Ishikawa (cell line): ENCODE measurements around the gene ENOX2.

Source experiments
- CEBPB ChIP-seq: IDR thresholded peaks from 2 replicates; pipeline ENCODE4 v1.6.1; 2012
- FOXM1 ChIP-seq: IDR thresholded peaks from 2 replicates; pipeline ENCODE4 v1.6.1; 2012; ENCODE audit warnings: low read depth, borderline replicate concordance
- MAX ChIP-seq: IDR thresholded peaks from 2 replicates; pipeline ENCODE4 v1.6.1; 2012
- RAD21 ChIP-seq: IDR thresholded peaks from 2 replicates; pipeline ENCODE4 v1.6.1; 2012; ENCODE audit warnings: low read depth
- ZBTB7A ChIP-seq: IDR thresholded peaks from 2 replicates; pipeline ENCODE4 v1.6.1; 2012; ENCODE audit warnings: low read depth
- TF ChIP-seq, protein P1 (sequence below): IDR thresholded peaks from 2 replicates; pipeline ENCODE4 v1.6.1; 2012; ENCODE audit warnings: low read depth, mild to moderate bottlenecking

- TF ChIP-seq, protein P1, sequence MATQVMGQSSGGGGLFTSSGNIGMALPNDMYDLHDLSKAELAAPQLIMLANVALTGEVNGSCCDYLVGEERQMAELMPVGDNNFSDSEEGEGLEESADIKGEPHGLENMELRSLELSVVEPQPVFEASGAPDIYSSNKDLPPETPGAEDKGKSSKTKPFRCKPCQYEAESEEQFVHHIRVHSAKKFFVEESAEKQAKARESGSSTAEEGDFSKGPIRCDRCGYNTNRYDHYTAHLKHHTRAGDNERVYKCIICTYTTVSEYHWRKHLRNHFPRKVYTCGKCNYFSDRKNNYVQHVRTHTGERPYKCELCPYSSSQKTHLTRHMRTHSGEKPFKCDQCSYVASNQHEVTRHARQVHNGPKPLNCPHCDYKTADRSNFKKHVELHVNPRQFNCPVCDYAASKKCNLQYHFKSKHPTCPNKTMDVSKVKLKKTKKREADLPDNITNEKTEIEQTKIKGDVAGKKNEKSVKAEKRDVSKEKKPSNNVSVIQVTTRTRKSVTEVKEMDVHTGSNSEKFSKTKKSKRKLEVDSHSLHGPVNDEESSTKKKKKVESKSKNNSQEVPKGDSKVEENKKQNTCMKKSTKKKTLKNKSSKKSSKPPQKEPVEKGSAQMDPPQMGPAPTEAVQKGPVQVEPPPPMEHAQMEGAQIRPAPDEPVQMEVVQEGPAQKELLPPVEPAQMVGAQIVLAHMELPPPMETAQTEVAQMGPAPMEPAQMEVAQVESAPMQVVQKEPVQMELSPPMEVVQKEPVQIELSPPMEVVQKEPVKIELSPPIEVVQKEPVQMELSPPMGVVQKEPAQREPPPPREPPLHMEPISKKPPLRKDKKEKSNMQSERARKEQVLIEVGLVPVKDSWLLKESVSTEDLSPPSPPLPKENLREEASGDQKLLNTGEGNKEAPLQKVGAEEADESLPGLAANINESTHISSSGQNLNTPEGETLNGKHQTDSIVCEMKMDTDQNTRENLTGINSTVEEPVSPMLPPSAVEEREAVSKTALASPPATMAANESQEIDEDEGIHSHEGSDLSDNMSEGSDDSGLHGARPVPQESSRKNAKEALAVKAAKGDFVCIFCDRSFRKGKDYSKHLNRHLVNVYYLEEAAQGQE: no peak
- TF ChIP-seq CEBPB (no peak), FOXM1 (no peak), MAX (no peak), RAD21 (no peak), ZBTB7A (no peak)
These were observed 244.7 kb downstream of the ENOX2 start for GRCh38 chrX:130658310-130658709.
